ENCODE measurements around the gene NGRN.

GRCh38 chr15:90316139-90316538 lies 50.7 kb downstream of the NGRN start:
- TF ChIP-seq, protein P1, sequence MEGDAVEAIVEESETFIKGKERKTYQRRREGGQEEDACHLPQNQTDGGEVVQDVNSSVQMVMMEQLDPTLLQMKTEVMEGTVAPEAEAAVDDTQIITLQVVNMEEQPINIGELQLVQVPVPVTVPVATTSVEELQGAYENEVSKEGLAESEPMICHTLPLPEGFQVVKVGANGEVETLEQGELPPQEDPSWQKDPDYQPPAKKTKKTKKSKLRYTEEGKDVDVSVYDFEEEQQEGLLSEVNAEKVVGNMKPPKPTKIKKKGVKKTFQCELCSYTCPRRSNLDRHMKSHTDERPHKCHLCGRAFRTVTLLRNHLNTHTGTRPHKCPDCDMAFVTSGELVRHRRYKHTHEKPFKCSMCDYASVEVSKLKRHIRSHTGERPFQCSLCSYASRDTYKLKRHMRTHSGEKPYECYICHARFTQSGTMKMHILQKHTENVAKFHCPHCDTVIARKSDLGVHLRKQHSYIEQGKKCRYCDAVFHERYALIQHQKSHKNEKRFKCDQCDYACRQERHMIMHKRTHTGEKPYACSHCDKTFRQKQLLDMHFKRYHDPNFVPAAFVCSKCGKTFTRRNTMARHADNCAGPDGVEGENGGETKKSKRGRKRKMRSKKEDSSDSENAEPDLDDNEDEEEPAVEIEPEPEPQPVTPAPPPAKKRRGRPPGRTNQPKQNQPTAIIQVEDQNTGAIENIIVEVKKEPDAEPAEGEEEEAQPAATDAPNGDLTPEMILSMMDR (IDR thresholded peaks at IDR 0.05) = no peak
- TF ChIP-seq POLR2A (IDR thresholded peaks at IDR 0.05) = no peak

Measured in esophagus squamous epithelium (tissue), 4 donors.